IMR-90 (cell line): Measurements from ENCODE around the gene ACTG2. TPM values are rescaled to one million over a fixed set of nuclear protein-coding genes. Genes with fewer than 3 reads are reported as not detected.

Source experiments
- ATAC-seq: fragments of 200-7000 bp; cut with Tn5 transposase; 2 replicates; pipeline ENCODE4 v1.9.1; 2020; ENCODE audit warnings: low read depth, mild to moderate bottlenecking, moderate library complexity
- BruUV-seq: library from RNA; stranded (reverse); fragments of 400-500 nt; replicated peaks from 2 replicates; lab custom pipeline; 2021; lab: Mats Ljungman, UMichigan
- CTCF ChIA-PET: fragments of 300-600 bp; formaldehyde crosslinking; extraction: SDS; loops from one replicate; lab custom pipeline; 2021; ENCODE audit warnings: antibody characterized with exemption; lab: Yijun Ruan, JAX
- POLR2A ChIA-PET: fragments of 300-600 bp; sonication (Branson Sonifier 250); formaldehyde crosslinking; loops from one replicate; lab custom pipeline; 2022; ENCODE audit warnings: antibody characterized with exemption; ENCODE audit not compliant: unreplicated experiment; lab: Charles Lee
- DNase-seq: peaks from one replicate; pipeline ENCODE4 v3.0.0; 2013
- H2AFZ ChIP-seq: replicated peaks from 2 replicates; pipeline ENCODE3; 2013; ENCODE audit warnings: low read length, mild to moderate bottlenecking; ENCODE audit not compliant: poor library complexity
- H2AK5ac ChIP-seq: 2 replicates; pipeline ENCODE4 v1.6.1; 2013; ENCODE audit warnings: low read depth, low read length, inconsistent platforms
- H2AK9ac ChIP-seq: replicated peaks from 2 replicates; pipeline ENCODE3; 2013; ENCODE audit warnings: mild to moderate bottlenecking, low read depth, low read length, moderate library complexity; ENCODE audit not compliant: poor library complexity
- H2BK120ac ChIP-seq: 2 replicates; pipeline ENCODE4 v1.6.1; 2013; ENCODE audit warnings: low read depth, low read length, inconsistent platforms
- H2BK15ac ChIP-seq: 3 replicates; pipeline ENCODE4 v1.6.1; 2013; ENCODE audit warnings: low read depth, low read length, inconsistent platforms
- H2BK20ac ChIP-seq: 2 replicates; pipeline ENCODE4 v1.6.1; 2013; ENCODE audit warnings: low read depth, mild to moderate bottlenecking, inconsistent platforms, low read length, moderate library complexity
- H2BK5ac ChIP-seq: 2 replicates; pipeline ENCODE4 v1.6.1; 2013; ENCODE audit warnings: mild to moderate bottlenecking, low read depth, low read length, inconsistent platforms; ENCODE audit not compliant: poor library complexity, severe bottlenecking
- H3K14ac ChIP-seq: replicated peaks from 2 replicates; pipeline ENCODE4 v1.6.1; 2013; ENCODE audit warnings: low read depth, low read length, inconsistent platforms
- H3K18ac ChIP-seq: 2 replicates; pipeline ENCODE4 v1.6.1; 2013; ENCODE audit warnings: low read depth, low read length, control low read depth
- H3K23ac ChIP-seq: 2 replicates; pipeline ENCODE4 v1.6.1; 2013; ENCODE audit warnings: low read depth, low read length, inconsistent platforms
- H3K27ac ChIP-seq: 2 replicates; pipeline ENCODE4 v1.5.1; 2013; ENCODE audit warnings: mild to moderate bottlenecking, control low read depth, low read length; ENCODE audit not compliant: insufficient read depth
- H3K27me3 ChIP-seq: 2 replicates; pipeline ENCODE4 v1.6.1; 2013; ENCODE audit warnings: low read length; ENCODE audit not compliant: control insufficient read depth, insufficient read depth
- H3K36me3 ChIP-seq: 2 replicates; pipeline ENCODE4 v1.6.1; 2013; ENCODE audit warnings: low read length, mixed read lengths; ENCODE audit not compliant: control insufficient read depth, insufficient read depth
- H3K4ac ChIP-seq: 2 replicates; pipeline ENCODE4 v1.6.1; 2013; ENCODE audit warnings: low read depth, low read length, inconsistent platforms
- H3K4me1 ChIP-seq: 2 replicates; pipeline ENCODE4 v1.6.1; 2013; ENCODE audit warnings: low read length, mixed read lengths; ENCODE audit not compliant: control insufficient read depth, insufficient read depth
- H3K4me2 ChIP-seq: 2 replicates; pipeline ENCODE4 v1.6.1; 2013; ENCODE audit warnings: low read depth, mild to moderate bottlenecking, control low read depth, low read length, moderate library complexity
- H3K4me3 ChIP-seq: 2 replicates; pipeline ENCODE4 v1.5.1; 2013; ENCODE audit warnings: low read depth, mild to moderate bottlenecking, control low read depth, low read length, moderate library complexity; ENCODE audit not compliant: insufficient read depth
- H3K56ac ChIP-seq: 2 replicates; pipeline ENCODE4 v1.6.1; 2013; ENCODE audit warnings: low read length, inconsistent platforms; ENCODE audit not compliant: insufficient read depth; ENCODE audit errors: extremely low read depth
- H3K79me1 ChIP-seq, 2 experiments: 2 replicates each; pipeline ENCODE4 v1.6.1; 2013; ENCODE audit warnings: low read length in 2 of 2, inconsistent platforms in 1 of 2, low read depth in 1 of 2
- H3K9ac ChIP-seq: 2 replicates; pipeline ENCODE4 v1.6.1; 2013; ENCODE audit warnings: low read depth, low read length, control low read depth
- H3K9me1 ChIP-seq: 2 replicates; pipeline ENCODE4 v1.6.1; 2013; ENCODE audit warnings: low read length, inconsistent platforms; ENCODE audit not compliant: insufficient read depth
- H3K9me3 ChIP-seq: 2 replicates; pipeline ENCODE4 v1.6.1; 2013; ENCODE audit warnings: low read length; ENCODE audit not compliant: control insufficient read depth, insufficient read depth
- H4K20me1 ChIP-seq: 2 replicates; pipeline ENCODE4 v1.6.1; 2013; ENCODE audit warnings: low read length, inconsistent platforms; ENCODE audit not compliant: insufficient read depth
- H4K5ac ChIP-seq: 2 replicates; pipeline ENCODE4 v1.6.1; 2013; ENCODE audit warnings: mild to moderate bottlenecking, low read depth, low read length, control low read depth
- H4K8ac ChIP-seq, 2 experiments: 2 replicates each; pipeline ENCODE4 v1.6.1; 2013; ENCODE audit warnings: low read depth in 2 of 2, low read length in 2 of 2, control low read depth in 1 of 2, inconsistent platforms in 1 of 2
- H4K91ac ChIP-seq: 2 replicates; pipeline ENCODE4 v1.6.1; 2013; ENCODE audit warnings: low read depth, low read length, inconsistent platforms; ENCODE audit not compliant: insufficient read depth
- BHLHE40 ChIP-seq: fragments of 150-350 bp; IDR thresholded peaks from 2 replicates; pipeline ENCODE4 v1.6.1; 2016; ENCODE audit warnings: mild to moderate bottlenecking, low read depth, low read length
- CEBPB ChIP-seq: IDR thresholded peaks from 2 replicates; pipeline ENCODE4 v1.6.1; 2012; ENCODE audit warnings: low read depth, low read length, improper control_type of control experiment
- CHD1 ChIP-seq: IDR thresholded peaks from 2 replicates; pipeline ENCODE4 v1.6.1; 2012; ENCODE audit warnings: low read depth, low read length, improper control_type of control experiment
- MAFK ChIP-seq: IDR thresholded peaks from 2 replicates; pipeline ENCODE4 v1.6.1; 2012; ENCODE audit warnings: low read depth, low read length, improper control_type of control experiment
- MXI1 ChIP-seq: IDR thresholded peaks from 2 replicates; pipeline ENCODE4 v1.6.1; 2012; ENCODE audit warnings: low read depth, mild to moderate bottlenecking, low read length, moderate library complexity, borderline replicate concordance
- NFE2L2 ChIP-seq: fragments of 150-350 bp; IDR thresholded peaks from 2 replicates; pipeline ENCODE4 v1.6.1; 2016; ENCODE audit warnings: low read depth, mild to moderate bottlenecking, low read length
- RAD21 ChIP-seq: IDR thresholded peaks from 2 replicates; pipeline ENCODE4 v1.6.1; 2012; ENCODE audit warnings: low read length, improper control_type of control experiment
- RFX5 ChIP-seq: IDR thresholded peaks from 2 replicates; pipeline ENCODE4 v1.8.0; 2012; ENCODE audit warnings: low read depth, mild to moderate bottlenecking, low read length, moderate library complexity
- WGBS, 2 experiments: methylation state at CpG; one replicate each; pipeline versions ENCODE4 v1.1.5 to v1.1.7; 2013; ENCODE audit warnings: missing lambda C conversion rate in 2 of 2; ENCODE audit not compliant: insufficient read length in 1 of 2; ENCODE audit errors: extremely low coverage in 2 of 2; 5-methylcytosine and 5-hydroxymethylcytosine counted together
- dilution Hi-C: fragments of 300-500 bp; cut with HindIII; formaldehyde crosslinking; loops from one replicate; pipeline ENCODE4 v1.14.3; 2018; ENCODE audit warnings: low sequenced_read_pairs; ENCODE audit not compliant: unreplicated experiment
- in situ Hi-C: fragments of 300-500 bp; cut with MboI; formaldehyde crosslinking; loops from 3 replicates; pipeline ENCODE4 v1.14.3; 2019; ENCODE audit warnings: low sequenced_read_pairs, inconsistent platforms, mixed read lengths
- intact Hi-C: fragments of 100-400 bp; cut with micrococcal nuclease; formaldehyde crosslinking; loops from 2 replicates; pipeline ENCODE4 v1.10.0; 2022
- polyA plus RNA-seq, 3 experiments: library from polyadenylated mRNA; depleted of rRNA; stranded (reverse); fragments of >200 nt; gene quantifications; 2 replicates each; pipeline ENCODE4 v1.2.3, GENCODE V29; 2012; ENCODE audit warnings: low replicate concordance in 1 of 3
- total RNA-seq: library from RNA; depleted of rRNA; stranded (reverse); fragments of >200 nt; gene quantifications from 2 replicates; pipeline ENCODE4 v1.2.3, GENCODE V29; 2012

Gene ACTG2
- total and polyA plus RNA-seq, 2 of the 4 experiments (the other 2 are of a cell fraction): 523 to 899 TPM

DNA sequence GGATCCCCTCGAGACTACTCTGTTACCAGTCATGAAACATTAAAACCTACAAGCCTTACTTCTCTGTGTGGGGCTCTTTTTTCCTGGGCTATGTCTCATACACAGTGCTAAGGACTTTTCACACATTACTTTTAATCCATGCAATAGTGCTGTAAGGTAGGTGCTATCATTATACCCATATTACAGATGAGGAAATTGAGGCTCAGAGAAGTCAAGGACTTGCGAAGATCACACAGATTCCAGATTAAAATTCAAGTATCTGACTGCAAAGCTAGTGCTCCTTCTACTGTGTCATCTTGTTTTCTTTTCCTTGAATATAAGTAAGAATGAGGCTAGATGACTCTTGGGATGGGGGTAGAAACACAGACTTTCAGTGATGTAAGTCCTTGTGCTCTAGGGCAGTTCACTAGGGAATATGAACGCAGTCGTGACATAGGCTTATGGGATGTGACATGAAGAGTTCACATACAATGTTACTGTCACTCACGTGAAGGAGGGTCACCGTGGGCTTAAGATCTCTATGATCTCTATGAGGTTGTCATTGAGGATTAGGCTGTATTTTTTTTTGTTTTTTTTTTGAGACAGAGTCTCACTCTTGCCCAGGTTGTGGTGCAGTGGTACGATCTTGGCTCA, 26.9 kb downstream of the ACTG2 start:
- no peak overlapping the region for H3K4me2 ChIP-seq
- no peak overlapping the region for H2BK5ac ChIP-seq
- H3K14ac ChIP-seq: no peak overlapping the region
- H4K5ac ChIP-seq: no peak overlapping the region
- H3K56ac ChIP-seq: no peak overlapping the region
- no peak overlapping the region for H3K23ac ChIP-seq
- H2BK15ac ChIP-seq: no peak overlapping the region
- DNase-seq (no peak), ATAC-seq (no peak)
- no TSS peak for BruUV-seq
- no peak overlapping the region for H2AK9ac ChIP-seq
- no peak overlapping the region for H4K91ac ChIP-seq
- TF ChIP-seq RAD21 (no peak), NFE2L2 (no peak), RFX5 (no peak), MAFK (no peak), CHD1 (no peak), BHLHE40 (no peak), CEBPB (no peak), MXI1 (no peak)
- ChIA-PET CTCF (no interaction called here), POLR2A (no interaction called here)
- dilution Hi-C loops: no loop called here
- H3K18ac ChIP-seq: no peak overlapping the region
- no CpG with 5 or more reads among the region's 7 CpGs for WGBS, 2 experiments
- no peak overlapping the region for H2AFZ ChIP-seq
- peaks cover 43% of the 10 kb centered on the region for H3K36me3 ChIP-seq
- no peak overlapping the region for H2AK5ac ChIP-seq
- no peaks in the 10 kb centered on the region for H3K27me3 ChIP-seq
- H2BK20ac ChIP-seq: no peak overlapping the region
- H4K20me1 ChIP-seq: peaks cover 30% of the 10 kb centered on the region
- H3K9me1 ChIP-seq: no peaks in the 10 kb centered on the region; the same call in 1 of the 2 replicates
- H3K9ac ChIP-seq: no peak overlapping the region
- no peak overlapping the region for H3K4me3 ChIP-seq
- no peaks in the 10 kb centered on the region for H3K4me1 ChIP-seq
- H3K27ac ChIP-seq: no peak overlapping the region
- intact Hi-C loops: loop anchor here (10.0 kb wide), 1 partner anchor 475 kb away; no protein-coding TSS in a partner anchor
- H3K9me3 ChIP-seq: no peaks in the 10 kb centered on the region
- H2BK120ac ChIP-seq: no peak overlapping the region
- H3K79me1 ChIP-seq: no peaks in the 10 kb centered on the region; a peak in 2 of 4 replicates
- H4K8ac ChIP-seq: no peak overlapping the region
- in situ Hi-C loops: loop anchor here (10.0 kb wide), 1 partner anchor 225 kb away; the partner anchor contains the start of gene BOLA3
- H3K4ac ChIP-seq: no peak overlapping the region
